HG02642 (cell line): ENCODE results near the gene EPB41L3.
"Not testable (repeated sequence)": the region's sequence is repeated elsewhere in the genome, so short reads cannot be mapped to it uniquely, and the experiment has no call there.

Source experiments
- ATAC-seq: cut with Tn5 transposase; IDR thresholded peaks from one replicate; pipeline ENCODE4 v1.9.1; 2021; ENCODE audit warnings: mild to moderate bottlenecking; ENCODE audit not compliant: unreplicated experiment, poor library complexity

The EPB41L3 gene

GRCh38 chr18:5534845-5535244 is 9.0 kb downstream of the EPB41L3 start:
- no peak for ATAC-seq

- ATAC-seq, result no peak
These were observed 11.7 kb downstream of the EPB41L3 start for GRCh38 chr18:5532066-5532465.

DNA sequence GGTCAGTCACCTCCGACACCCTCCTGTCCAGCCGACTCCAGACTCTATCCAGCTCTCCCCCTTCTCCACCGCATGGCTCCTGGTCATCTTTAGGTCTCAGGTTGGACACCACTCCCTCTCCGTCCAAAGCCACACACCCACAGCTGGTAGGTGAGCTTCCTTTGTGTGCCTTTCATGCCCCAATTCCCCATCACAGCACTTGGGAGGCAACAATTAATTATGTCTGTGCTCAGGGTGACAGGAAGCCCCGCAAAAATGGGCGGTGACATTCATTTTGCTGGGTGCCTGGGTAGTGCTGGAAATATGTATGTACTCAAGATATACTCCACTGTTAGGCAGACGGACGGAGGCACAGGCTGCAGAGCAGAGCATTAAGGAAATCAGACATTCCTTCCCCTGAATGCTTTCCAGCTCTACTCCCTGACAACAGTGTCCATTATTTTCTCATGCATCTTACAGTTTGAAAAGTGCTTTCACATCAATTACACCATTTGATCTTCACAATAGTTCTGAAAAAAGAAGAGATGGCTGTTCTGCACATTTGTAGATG is 13.1 kb downstream of the EPB41L3 start:
- no peak for ATAC-seq

DNA sequence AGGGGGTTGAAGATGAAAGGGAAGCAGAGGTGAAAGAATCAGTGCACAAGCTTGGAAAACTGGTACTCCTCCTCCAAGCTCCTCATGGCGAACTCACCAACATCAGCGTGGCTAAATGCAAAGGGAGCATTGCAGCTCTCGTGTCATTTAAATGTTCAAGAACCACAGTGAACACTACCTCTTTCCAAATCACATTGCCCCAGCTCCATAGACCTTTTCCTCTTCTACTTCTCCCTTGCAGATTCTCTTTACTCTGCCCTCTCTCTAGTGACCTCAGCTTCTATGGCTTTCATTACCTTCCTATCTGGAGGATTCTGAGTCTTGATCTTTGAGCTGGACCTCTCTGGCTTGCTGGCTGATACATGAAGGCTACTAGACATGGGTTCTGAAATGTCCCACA is 14.3 kb downstream of the EPB41L3 start:
- ATAC-seq, result no peak

DNA sequence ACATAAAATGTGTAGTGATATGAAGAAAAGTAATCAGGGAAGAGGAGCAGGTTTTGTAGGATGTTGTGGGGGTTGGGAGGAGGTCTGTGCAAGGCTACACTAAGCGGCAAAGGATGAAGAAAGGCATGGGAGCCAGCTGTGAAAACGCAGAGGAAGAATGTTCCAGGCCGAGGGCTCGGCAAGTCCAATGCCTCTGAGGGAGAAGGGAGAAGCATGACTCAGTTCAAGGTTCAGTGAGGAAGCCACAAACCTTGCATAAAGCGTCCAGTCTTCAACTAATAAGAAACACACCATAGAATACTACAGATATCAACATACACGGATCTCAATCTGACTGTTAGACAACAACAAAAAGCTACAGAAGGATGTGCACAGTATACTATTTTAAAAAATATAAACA is 16.2 kb downstream of the EPB41L3 start:
- ATAC-seq, result no peak

DNA sequence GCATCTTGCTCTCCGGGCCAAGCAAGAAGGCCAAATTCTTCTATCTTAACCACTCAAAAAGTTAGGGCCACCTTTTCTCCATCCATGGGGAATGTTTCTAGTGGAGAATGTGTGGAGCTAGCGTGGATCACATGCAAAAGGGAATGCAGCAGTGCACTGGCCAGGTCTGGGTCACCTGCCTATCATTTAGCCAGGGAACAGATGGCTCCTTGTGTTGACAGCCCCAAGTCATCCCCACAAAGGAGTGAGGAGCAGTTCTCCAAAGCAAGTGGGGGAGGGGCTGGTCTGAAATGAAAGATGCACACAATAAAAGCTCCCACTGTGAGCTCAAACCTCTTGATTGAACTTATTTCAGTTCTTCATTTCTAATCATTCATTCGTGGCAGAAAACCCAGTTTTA is 19.1 kb downstream of the EPB41L3 start:
- no peak for ATAC-seq

GRCh38 chr18:5521000-5521399 is 22.8 kb downstream of the EPB41L3 start:
- ATAC-seq, result no peak

GRCh38 chr18:5520464-5520863 is 23.3 kb downstream of the EPB41L3 start:
- ATAC-seq, result no peak

GRCh38 chr18:5519448-5520298 is 24.1 kb downstream of the EPB41L3 start:
- ATAC-seq, result no peak

DNA sequence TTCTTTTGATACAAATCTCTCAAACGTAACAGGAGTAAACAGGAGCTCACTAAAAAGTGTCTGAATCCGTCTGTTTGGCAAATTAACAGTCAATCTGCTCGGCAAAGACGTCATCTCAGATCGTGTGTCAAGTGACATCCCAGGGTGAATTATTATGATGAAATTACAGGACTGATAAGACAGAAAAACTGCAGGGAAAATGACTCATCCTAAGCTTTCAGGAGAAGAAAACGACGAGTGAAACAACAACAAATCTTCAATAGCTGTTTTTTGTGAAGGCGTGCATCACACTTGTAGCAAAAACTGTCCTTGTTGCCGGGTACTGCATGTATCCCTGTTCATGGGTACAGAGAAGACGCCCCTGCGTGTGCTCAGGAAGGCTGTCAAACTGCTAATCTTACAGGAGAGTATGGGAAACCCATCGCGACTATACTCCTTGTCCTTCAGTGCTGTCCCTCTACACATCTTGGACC is 24.9 kb downstream of the EPB41L3 start:
- ATAC-seq, result no peak

GRCh38 chr18:5518179-5518770 is 25.5 kb downstream of the EPB41L3 start:
- ATAC-seq, result no peak

DNA sequence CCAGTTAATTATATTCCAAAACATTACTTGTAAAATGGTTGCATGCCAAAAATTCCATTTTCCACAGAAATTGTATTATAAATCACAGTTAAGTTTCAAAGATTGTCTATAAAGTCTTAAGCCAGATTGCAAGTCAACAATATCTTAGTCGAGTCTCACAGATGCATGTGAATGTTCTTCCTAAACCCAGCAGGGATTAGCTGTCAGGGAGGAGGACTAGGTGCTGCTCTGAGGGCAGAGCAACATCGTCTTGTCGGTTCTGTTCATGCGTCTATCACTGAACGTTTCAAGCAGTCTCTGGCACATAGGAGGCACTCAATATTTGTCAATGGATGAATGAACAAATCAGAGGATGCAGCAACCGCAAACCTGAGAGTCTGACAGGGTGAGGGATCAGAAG is 27.0 kb downstream of the EPB41L3 start:
- no peak for ATAC-seq

GRCh38 chr18:5515011-5515784 is 28.6 kb downstream of the EPB41L3 start:
- ATAC-seq, result no peak

DNA sequence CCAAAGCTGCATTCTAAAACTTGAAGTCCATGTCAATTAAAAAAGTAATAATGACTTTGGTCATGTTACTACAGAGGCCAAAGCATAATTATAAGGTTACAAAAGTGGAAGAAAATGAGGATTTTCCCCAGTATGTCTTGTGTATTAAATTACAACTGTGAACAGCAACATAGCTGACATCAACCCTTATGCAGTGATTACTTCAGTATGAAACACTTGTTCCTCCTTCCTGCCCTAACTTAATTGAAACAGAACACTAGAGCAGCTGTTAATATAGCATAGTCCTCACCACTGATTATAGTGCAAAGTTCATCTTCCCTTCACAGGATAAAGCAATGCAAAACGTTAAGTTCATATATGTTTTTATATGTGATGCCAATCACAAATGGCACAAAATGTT is 29.9 kb downstream of the EPB41L3 start:
- no peak for ATAC-seq

GRCh38 chr18:5512176-5512575 is 31.6 kb downstream of the EPB41L3 start:
- no peak for ATAC-seq

- ATAC-seq, result not testable (repeated sequence)
These were observed 32.3 kb downstream of the EPB41L3 start for GRCh38 chr18:5511541-5511940.

- no peak for ATAC-seq
These were observed 33.5 kb downstream of the EPB41L3 start for GRCh38 chr18:5510135-5510846.

GRCh38 chr18:5508821-5509220 is 35.0 kb downstream of the EPB41L3 start:
- ATAC-seq, result no peak

GRCh38 chr18:5507756-5508155 is 36.0 kb downstream of the EPB41L3 start:
- ATAC-seq, result no peak

GRCh38 chr18:5506174-5506573 is 37.6 kb downstream of the EPB41L3 start:
- ATAC-seq, result no peak
